ENCODE data around the gene C22orf15. TPM values are rescaled to one million over a fixed set of nuclear protein-coding genes. Genes with fewer than 3 reads are reported as not detected.

The C22orf15 gene
- total RNA-seq, 1 donor = 0.18 TPM

- no peak overlapping the region for H3K4me3 ChIP-seq (ENCODE audit: low read depth, low read length)
- no peak for TF ChIP-seq CTCF (IDR thresholded peaks at IDR 0.05; ENCODE audit: insufficient read depth, low read length)
- peak; percentile 11 for DNase-seq (ENCODE audit: low read depth)
Observed at GRCh38 chr22:23777776-23778576, 15.2 kb downstream of the C22orf15 start.

GRCh38 chr22:23778577-23778900 is 15.7 kb downstream of the C22orf15 start:
- DNase-seq (ENCODE audit: low read depth) = no peak
- TF ChIP-seq CTCF (IDR thresholded peaks at IDR 0.05; ENCODE audit: insufficient read depth, low read length) = no peak
- H3K4me3 ChIP-seq (ENCODE audit: low read depth, low read length) = no peak overlapping the region

GRCh38 chr22:23779083-23779482 is 16.3 kb downstream of the C22orf15 start:
- no peak for DNase-seq (ENCODE audit: low read depth)
- no peak for TF ChIP-seq CTCF (IDR thresholded peaks at IDR 0.05; ENCODE audit: insufficient read depth, low read length)
- no peak overlapping the region for H3K4me3 ChIP-seq (ENCODE audit: low read depth, low read length)

GRCh38 chr22:23779731-23780130 is 16.9 kb downstream of the C22orf15 start:
- no peak overlapping the region for H3K4me3 ChIP-seq (ENCODE audit: low read depth, low read length)
- DNase-seq (ENCODE audit: low read depth) = no peak
- no peak for TF ChIP-seq CTCF (IDR thresholded peaks at IDR 0.05; ENCODE audit: insufficient read depth, low read length)

GRCh38 chr22:23780146-23780748 is 17.5 kb downstream of the C22orf15 start:
- no peak for DNase-seq (ENCODE audit: low read depth)
- no peak for TF ChIP-seq CTCF (IDR thresholded peaks at IDR 0.05; ENCODE audit: insufficient read depth, low read length)
- no peak overlapping the region for H3K4me3 ChIP-seq (ENCODE audit: low read depth, low read length)

GRCh38 chr22:23781065-23781464 is 18.3 kb downstream of the C22orf15 start:
- no peak for DNase-seq (ENCODE audit: low read depth)
- H3K4me3 ChIP-seq (ENCODE audit: low read depth, low read length) = no peak overlapping the region
- no peak for TF ChIP-seq CTCF (IDR thresholded peaks at IDR 0.05; ENCODE audit: insufficient read depth, low read length)
